GM12875 (cell line): Measurements from ENCODE around the gene PFKL.
"Not testable (repeated sequence)": the region's sequence is repeated elsewhere in the genome, so short reads cannot be mapped to it uniquely, and the experiment has no call there.

Source experiments
- H3K4me3 ChIP-seq: one replicate; pipeline ENCODE4 v1.5.1; 2011; ENCODE audit warnings: low read depth, low read length, control low read depth
- CTCF ChIP-seq: IDR thresholded peaks from 2 replicates; pipeline ENCODE4 v1.5.1; 2011; ENCODE audit warnings: low read depth, mild to moderate bottlenecking, control low read depth, inconsistent platforms, low read length, moderate library complexity, borderline replicate concordance; ENCODE audit not compliant: insufficient read depth

The PFKL gene

GRCh38 chr21:44279354-44280260, 20.2 kb upstream of the PFKL start:
- TF ChIP-seq CTCF = no peak
- H3K4me3 ChIP-seq = no peak overlapping the region

- no peak for TF ChIP-seq CTCF
- no peak overlapping the region for H3K4me3 ChIP-seq
Measured at GRCh38 chr21:44281801-44282200, 18.1 kb upstream of the PFKL start.

GRCh38 chr21:44282370-44282769, 17.5 kb upstream of the PFKL start:
- no peak for TF ChIP-seq CTCF
- no peak overlapping the region for H3K4me3 ChIP-seq

- not testable (repeated sequence) for H3K4me3 ChIP-seq
Measured at GRCh38 chr21:44283211-44283785, 16.6 kb upstream of the PFKL start.

- no peak overlapping the region for H3K4me3 ChIP-seq
- TF ChIP-seq CTCF = no peak
Measured at GRCh38 chr21:44283948-44284347, 15.9 kb upstream of the PFKL start.

GRCh38 chr21:44285138-44285992, 14.5 kb upstream of the PFKL start, which contains the start of gene AIRE:
Gene AIRE (plus strand): TSS chr21:44285876. CDS start chr21:44286007, 131 bp downstream.
- H3K4me3 ChIP-seq = no peak within 1 kb of the TSS
- TF ChIP-seq CTCF = no peak

GRCh38 chr21:44286086-44286715, 13.7 kb upstream of the PFKL start:
- H3K4me3 ChIP-seq = no peak overlapping the region
- no peak for TF ChIP-seq CTCF
